Tibial artery (tissue), 4 donors: ENCODE results near the gene CCDC136.

ENCODE experiments used
- DNase-seq, 2 donors: peaks; one replicate each; pipeline ENCODE4 v3.0.0-alpha.2; 2019
- H3K27ac ChIP-seq, 2 donors: fragments of 200-600 bp; sonication (generic) in 1 of 2; 1 replicate in 1 of 2; 2 replicates in 1 of 2; pipeline ENCODE4 v1.5.1; 2018 to 2019; ENCODE audit warnings: mild to moderate bottlenecking in 1 of 2
- H3K27me3 ChIP-seq, 2 donors: fragments of 200-600 bp; sonication (generic) in 1 of 2; one replicate each; pipeline versions ENCODE4 v1.5.1 to v1.6.0; 2016 to 2019
- H3K36me3 ChIP-seq, 3 donors: fragments of 200-600 bp; sonication (generic) in 2 of 3; one replicate each; pipeline ENCODE4 v1.5.1; 2016 to 2019; ENCODE audit warnings: mild to moderate bottlenecking in 2 of 3
- H3K4me1 ChIP-seq, 4 donors: fragments of 200-600 bp; sonication (generic) in 2 of 4; 1 replicate in 3 of 4; 2 replicates in 1 of 4; pipeline ENCODE4 v1.5.1; 2016 to 2019
- H3K4me3 ChIP-seq, 2 donors: fragments of 200-600 bp; sonication (generic) in 1 of 2; 1 replicate in 1 of 2; 2 replicates in 1 of 2; pipeline ENCODE4 v1.5.1; 2018 to 2019; ENCODE audit warnings: mild to moderate bottlenecking in 2 of 2
- H3K9me3 ChIP-seq, 3 donors: fragments of 200-600 bp; sonication (generic) in 1 of 3; one replicate each; pipeline ENCODE4 v1.5.1; 2016 to 2019
- CTCF ChIP-seq, 2 experiments: fragments of 200-600 bp in 1 of 2; fragments of 450-650 bp in 1 of 2; IDR thresholded peaks; one replicate each; pipeline ENCODE4 v1.5.1; 2017 to 2019; ENCODE audit warnings: antibody characterized with exemption in 2 of 2, mild to moderate bottlenecking in 1 of 2, moderate library complexity in 1 of 2
- intact Hi-C: fragments of 100-400 bp; cut with DNase I; formaldehyde crosslinking; loops from one replicate; pipeline ENCODE4 v1.15.0; 2023; ENCODE audit warnings: low total_unique reads

CCDC136 gene

GRCh38 chr7:128809363-128809762, 17.6 kb downstream of the CCDC136 start:
- no peak for TF ChIP-seq CTCF (IDR thresholded peaks at IDR 0.05)

GRCh38 chr7:128810473-128810872, 18.7 kb downstream of the CCDC136 start:
- Histone ChIP-seq H3K27me3 (no peaks in the 10 kb centered on the region), H3K9me3 (no peaks in the 10 kb centered on the region), H3K4me1 (no peaks in the 10 kb centered on the region), H3K36me3 (peaks cover 0 to 25% (median 12%) of the 10 kb centered on the region in 3 donors), H3K27ac (no peak overlapping the region), H3K4me3 (no peak overlapping the region)
- TF ChIP-seq CTCF (IDR thresholded peaks at IDR 0.05): no peak
- intact Hi-C loops: no loop called here
- no peak for DNase-seq

More at GRCh38 chr7:128809363-128809762, 17.6 kb downstream of the CCDC136 start:
- Histone ChIP-seq H3K27ac (no peak overlapping the region), H3K4me1 (no peaks in the 10 kb centered on the region), H3K9me3 (no peaks in the 10 kb centered on the region), H3K4me3 (no peak overlapping the region), H3K27me3 (no peaks in the 10 kb centered on the region), H3K36me3 (peaks cover 0 to 33% (median 23%) of the 10 kb centered on the region in 3 donors)
- DNase-seq: no peak
- intact Hi-C loops: no loop called here

- H3K4me3 ChIP-seq: no peak overlapping the region
- H3K27me3 ChIP-seq: no peaks in the 10 kb centered on the region
- DNase-seq: no peak
- H3K27ac ChIP-seq: no peak overlapping the region
- no peaks in the 10 kb centered on the region for H3K9me3 ChIP-seq
- H3K36me3 ChIP-seq: peaks cover 0 to 20% (median 8%) of the 10 kb centered on the region in 3 donors
- no peak for TF ChIP-seq CTCF (IDR thresholded peaks at IDR 0.05)
- intact Hi-C loops: no loop called here
- H3K4me1 ChIP-seq: no peaks in the 10 kb centered on the region
These were observed 19.2 kb downstream of the CCDC136 start for GRCh38 chr7:128810997-128811396.

GRCh38 chr7:128811631-128812430, 20.1 kb downstream of the CCDC136 start:
- H3K4me1 ChIP-seq: no peaks in the 10 kb centered on the region
- intact Hi-C loops: no loop called here
- no peak overlapping the region for H3K27ac ChIP-seq
- no peak overlapping the region for H3K4me3 ChIP-seq
- TF ChIP-seq CTCF (IDR thresholded peaks at IDR 0.05): no peak
- no peaks in the 10 kb centered on the region for H3K9me3 ChIP-seq
- H3K36me3 ChIP-seq: peaks cover 0 to 13% (median 0%) of the 10 kb centered on the region in 3 donors
- H3K27me3 ChIP-seq: no peaks in the 10 kb centered on the region
- DNase-seq: no peak

GRCh38 chr7:128812514-128813168, 20.9 kb downstream of the CCDC136 start:
- H3K27me3 ChIP-seq: no peaks in the 10 kb centered on the region
- peak in 1 of 2 donors; percentile 60 for DNase-seq
- H3K36me3 ChIP-seq: peaks cover 0 to 5% (median 0%) of the 10 kb centered on the region in 3 donors
- H3K4me3 ChIP-seq: no peak overlapping the region
- intact Hi-C loops: no loop called here
- H3K4me1 ChIP-seq: no peaks in the 10 kb centered on the region
- no peaks in the 10 kb centered on the region for H3K9me3 ChIP-seq
- H3K27ac ChIP-seq: no peak overlapping the region
- no peak for TF ChIP-seq CTCF (IDR thresholded peaks at IDR 0.05)
